ENCODE measurements around the gene LMTK3.

GRCh38 chr19:48551437-48552302 lies 40.0 kb upstream of the LMTK3 start, which contains the start of gene SULT2B1:
- TF ChIP-seq RAD21 (IDR thresholded peaks at IDR 0.05; ENCODE audit: low read depth) = peak; percentile 31; the same call in 1 of the 2 replicates
- no peak for TF ChIP-seq CREB1 (IDR thresholded peaks at IDR 0.05; ENCODE audit: low read depth)
- no peak for TF ChIP-seq TAF1 (IDR thresholded peaks at IDR 0.05; ENCODE audit: low read depth)
- no peak for TF ChIP-seq CEBPB (IDR thresholded peaks at IDR 0.05)
- TF ChIP-seq REST (IDR thresholded peaks at IDR 0.05; ENCODE audit: low read depth) = no peak
- TF ChIP-seq YY1 (IDR thresholded peaks at IDR 0.05; ENCODE audit: low read depth) = peak; percentile 39; the same call in 1 of the 2 replicates
- peak; percentile 76 for TF ChIP-seq NFIC (IDR thresholded peaks at IDR 0.05)
